NB4 (cell line): ENCODE measurements around the gene GATM.

Experiments used
- CTCF ChIP-seq: IDR thresholded peaks from one replicate; pipeline ENCODE4 v1.5.1; 2012; ENCODE audit warnings: low read depth, low read length
- POLR2A ChIP-seq: IDR thresholded peaks from 2 replicates; pipeline ENCODE4 v1.6.1; 2011; ENCODE audit warnings: mild to moderate bottlenecking; ENCODE audit not compliant: insufficient read length; ENCODE audit errors: extremely low read depth

DNA sequence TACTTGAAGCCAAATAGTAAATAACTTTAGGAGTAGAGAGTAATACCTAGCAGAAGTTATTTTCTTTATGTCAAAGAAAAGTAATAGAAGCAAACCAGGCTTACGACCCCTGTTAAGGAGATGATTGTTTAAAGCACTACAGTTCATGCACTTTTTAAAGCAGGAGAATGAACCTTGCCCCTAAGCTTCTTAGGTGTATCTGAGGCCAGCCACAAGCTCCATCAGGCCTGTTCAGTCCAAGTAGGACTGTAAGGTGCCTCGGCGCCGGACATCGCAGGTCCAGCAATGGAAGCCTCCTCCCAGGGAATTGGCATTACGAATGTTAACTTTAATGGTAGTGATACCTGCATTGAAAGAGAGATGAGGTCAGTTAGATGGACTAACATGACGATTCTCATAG lies 16.5 kb downstream of the GATM start:
- TF ChIP-seq POLR2A (no peak), CTCF (no peak)
